MCF 10A (cell line): ENCODE results near the gene PHKG2. TPM values are rescaled to one million over a fixed set of nuclear protein-coding genes. Genes with fewer than 3 reads are reported as not detected.
A peak's percentile ranks its signal among the peaks of the same experiment; 100 is the strongest.

Experiments used
- BruUV-seq: library from RNA; stranded (reverse); fragments of 400-500 nt; replicated peaks from 2 replicates; lab custom pipeline; 2021; lab: Mats Ljungman, UMichigan
- CTCF ChIA-PET: fragments of 300-600 bp; sonication (Branson Sonifier 250); formaldehyde crosslinking; extraction: SDS; loops from one replicate; lab custom pipeline; 2021; ENCODE audit warnings: antibody characterized with exemption, inconsistent platforms; lab: Yijun Ruan, JAX
- POLR2A ChIA-PET: fragments of 300-600, 350-650 bp; sonication (Branson Sonifier 250); formaldehyde crosslinking; extraction: SDS; loops from one replicate; lab custom pipeline; 2020; ENCODE audit warnings: antibody characterized with exemption, inconsistent platforms; lab: Yijun Ruan, JAX
- DNase-seq: peaks from one replicate; pipeline ENCODE4 v3.0.0-alpha.2; 2018; ENCODE audit not compliant: unreplicated experiment
- H3K27ac Mint-ChIP-seq: one replicate; pipeline ENCODE4 v1.8.0; 2022; ENCODE audit warnings: mild to moderate bottlenecking, low read depth, mixed read lengths; ENCODE audit not compliant: unreplicated experiment
- H3K27me3 Mint-ChIP-seq: one replicate; pipeline ENCODE4 v1.8.0; 2022; ENCODE audit warnings: mixed read lengths; ENCODE audit not compliant: insufficient read depth, unreplicated experiment
- H3K36me3 Mint-ChIP-seq: one replicate; pipeline ENCODE4 v1.8.0; 2022; ENCODE audit warnings: mild to moderate bottlenecking, moderate library complexity, mixed read lengths; ENCODE audit not compliant: insufficient read depth, unreplicated experiment
- H3K4me1 Mint-ChIP-seq: one replicate; pipeline ENCODE4 v1.8.0; 2022; ENCODE audit warnings: mixed read lengths; ENCODE audit not compliant: insufficient read depth, unreplicated experiment
- H3K4me3 Mint-ChIP-seq: one replicate; pipeline ENCODE4 v1.8.0; 2022; ENCODE audit warnings: mild to moderate bottlenecking, moderate library complexity, mixed read lengths; ENCODE audit not compliant: unreplicated experiment
- H3K9me3 Mint-ChIP-seq: one replicate; pipeline ENCODE4 v1.8.0; 2022; ENCODE audit warnings: mixed read lengths; ENCODE audit not compliant: unreplicated experiment
- intact Hi-C: fragments of 100-400 bp; cut with micrococcal nuclease; formaldehyde crosslinking; loops from 2 replicates; pipeline ENCODE4 v1.14.1; 2022
- total RNA-seq: library from RNA; stranded (reverse); gene quantifications from 2 replicates; pipeline ENCODE4 v1.2.3, GENCODE V29; 2022
- TF ChIP-seq, protein P1 (sequence below): fragments of 200-600 bp; IDR thresholded peaks from one replicate; pipeline ENCODE4 v1.8.0; 2022; ENCODE audit warnings: antibody characterized with exemption, mild to moderate bottlenecking; ENCODE audit not compliant: unreplicated experiment

The PHKG2 gene
- total RNA-seq, 1 experiment from 2014 or later: 28.4 TPM

DNA sequence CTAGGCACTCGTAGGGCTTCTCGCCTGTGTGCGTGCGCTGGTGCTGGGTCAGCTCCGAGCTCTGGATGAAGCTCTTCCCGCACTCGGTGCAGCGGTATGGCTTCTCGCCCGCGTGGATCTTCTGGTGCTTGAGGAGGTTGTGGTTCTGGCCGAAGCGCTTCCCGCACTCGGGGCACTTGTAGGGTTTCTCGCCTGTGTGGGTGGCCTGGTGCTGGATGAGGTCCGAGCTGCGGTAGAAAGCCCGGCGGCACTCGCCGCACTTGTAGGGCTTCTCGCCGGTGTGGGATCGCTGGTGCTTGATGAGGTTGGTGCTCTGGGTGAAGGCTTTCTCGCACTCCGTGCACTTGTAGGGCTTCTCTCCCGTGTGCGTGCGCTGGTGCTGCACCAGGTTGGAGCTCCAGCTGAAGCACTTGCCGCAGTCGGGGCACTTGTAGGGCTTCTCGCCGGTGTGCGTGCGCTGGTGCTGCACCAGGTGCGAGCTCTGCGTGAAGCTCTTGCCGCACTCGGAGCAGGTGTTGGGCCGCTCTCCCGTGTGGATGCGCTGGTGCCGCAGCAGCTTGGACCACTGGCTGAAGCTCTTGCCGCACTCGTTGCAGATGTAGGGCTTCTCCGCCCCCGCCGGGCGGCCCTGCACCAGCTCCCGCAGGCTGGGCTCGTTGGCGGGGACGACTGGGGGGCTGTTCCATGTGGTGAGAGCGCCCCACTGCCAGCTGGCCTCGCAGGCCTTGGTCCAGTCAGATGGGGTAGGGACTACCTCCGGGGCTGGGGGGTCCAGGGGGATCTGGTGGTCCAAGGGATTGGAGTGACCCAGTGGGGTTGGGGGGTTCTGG is 35.3 kb downstream of the PHKG2 start:
- no peak overlapping the region for H3K27ac Mint-ChIP-seq
- no peaks in the 10 kb centered on the region for H3K9me3 Mint-ChIP-seq
- ChIA-PET CTCF (interaction anchor here (0.6 to 1.2 kb wide), 2 partner anchors 31 to 96 kb away, joined by 4 to 7 read pairs; no protein-coding TSS in a partner anchor), POLR2A (interaction anchor here (1.2 kb wide), 2 partner anchors 22 to 31 kb away, joined by 3 to 6 read pairs; no protein-coding TSS in a partner anchor)
- BruUV-seq: no TSS peak
- no peaks in the 10 kb centered on the region for H3K27me3 Mint-ChIP-seq
- no peak overlapping the region for H3K4me3 Mint-ChIP-seq
- intact Hi-C loops: loop anchor here (10.0 kb wide), 1 partner anchor 161 kb away; the partner anchor contains the start of gene ORAI3
- TF ChIP-seq, protein P1, sequence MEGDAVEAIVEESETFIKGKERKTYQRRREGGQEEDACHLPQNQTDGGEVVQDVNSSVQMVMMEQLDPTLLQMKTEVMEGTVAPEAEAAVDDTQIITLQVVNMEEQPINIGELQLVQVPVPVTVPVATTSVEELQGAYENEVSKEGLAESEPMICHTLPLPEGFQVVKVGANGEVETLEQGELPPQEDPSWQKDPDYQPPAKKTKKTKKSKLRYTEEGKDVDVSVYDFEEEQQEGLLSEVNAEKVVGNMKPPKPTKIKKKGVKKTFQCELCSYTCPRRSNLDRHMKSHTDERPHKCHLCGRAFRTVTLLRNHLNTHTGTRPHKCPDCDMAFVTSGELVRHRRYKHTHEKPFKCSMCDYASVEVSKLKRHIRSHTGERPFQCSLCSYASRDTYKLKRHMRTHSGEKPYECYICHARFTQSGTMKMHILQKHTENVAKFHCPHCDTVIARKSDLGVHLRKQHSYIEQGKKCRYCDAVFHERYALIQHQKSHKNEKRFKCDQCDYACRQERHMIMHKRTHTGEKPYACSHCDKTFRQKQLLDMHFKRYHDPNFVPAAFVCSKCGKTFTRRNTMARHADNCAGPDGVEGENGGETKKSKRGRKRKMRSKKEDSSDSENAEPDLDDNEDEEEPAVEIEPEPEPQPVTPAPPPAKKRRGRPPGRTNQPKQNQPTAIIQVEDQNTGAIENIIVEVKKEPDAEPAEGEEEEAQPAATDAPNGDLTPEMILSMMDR: no peak
- H3K4me1 Mint-ChIP-seq: peaks cover 14% of the 10 kb centered on the region
- peaks cover 31% of the 10 kb centered on the region for H3K36me3 Mint-ChIP-seq
- DNase-seq: no peak

DNA sequence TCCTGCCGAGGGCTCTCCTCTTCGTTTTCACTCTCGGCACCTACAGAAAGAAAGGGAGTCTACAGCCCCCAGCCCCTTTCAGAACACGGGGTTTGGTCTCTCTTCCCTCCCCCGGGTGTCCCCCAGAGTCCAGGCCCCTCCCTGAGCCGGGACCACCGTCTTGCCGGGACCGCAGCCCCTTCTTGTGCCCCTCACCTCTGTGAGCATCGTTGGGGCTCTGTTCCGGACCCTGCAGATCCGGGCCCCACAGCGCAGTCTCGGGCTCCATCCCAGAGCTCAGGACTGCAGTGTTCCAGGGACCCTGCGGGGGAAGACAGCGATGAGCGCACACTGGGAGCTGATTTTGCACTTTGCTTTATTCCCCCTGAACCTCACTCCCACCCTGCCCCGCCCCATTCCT is 36.0 kb downstream of the PHKG2 start:
- POLR2A ChIA-PET: interaction anchor here (0.7 to 5.2 kb wide), 2 partner anchors 21 to 111 kb away, joined by 3 to 123 read pairs; no protein-coding TSS in a partner anchor
- CTCF ChIA-PET: interaction anchor here (0.5 kb wide), 1 partner anchor 308 kb away, joined by 3 read pairs; no protein-coding TSS in a partner anchor
- Mint-ChIP-seq H3K4me3 (no peak overlapping the region), H3K36me3 (peaks cover 33% of the 10 kb centered on the region), H3K4me1 (peaks cover 10% of the 10 kb centered on the region), H3K27me3 (no peaks in the 10 kb centered on the region), H3K9me3 (no peaks in the 10 kb centered on the region), H3K27ac (no peak overlapping the region)
- no TSS peak for BruUV-seq
- intact Hi-C loops: loop anchor here (10.0 kb wide), 1 partner anchor 161 kb away; the partner anchor contains the start of gene ORAI3
- DNase-seq: no peak
- TF ChIP-seq, protein P1: no peak

DNA sequence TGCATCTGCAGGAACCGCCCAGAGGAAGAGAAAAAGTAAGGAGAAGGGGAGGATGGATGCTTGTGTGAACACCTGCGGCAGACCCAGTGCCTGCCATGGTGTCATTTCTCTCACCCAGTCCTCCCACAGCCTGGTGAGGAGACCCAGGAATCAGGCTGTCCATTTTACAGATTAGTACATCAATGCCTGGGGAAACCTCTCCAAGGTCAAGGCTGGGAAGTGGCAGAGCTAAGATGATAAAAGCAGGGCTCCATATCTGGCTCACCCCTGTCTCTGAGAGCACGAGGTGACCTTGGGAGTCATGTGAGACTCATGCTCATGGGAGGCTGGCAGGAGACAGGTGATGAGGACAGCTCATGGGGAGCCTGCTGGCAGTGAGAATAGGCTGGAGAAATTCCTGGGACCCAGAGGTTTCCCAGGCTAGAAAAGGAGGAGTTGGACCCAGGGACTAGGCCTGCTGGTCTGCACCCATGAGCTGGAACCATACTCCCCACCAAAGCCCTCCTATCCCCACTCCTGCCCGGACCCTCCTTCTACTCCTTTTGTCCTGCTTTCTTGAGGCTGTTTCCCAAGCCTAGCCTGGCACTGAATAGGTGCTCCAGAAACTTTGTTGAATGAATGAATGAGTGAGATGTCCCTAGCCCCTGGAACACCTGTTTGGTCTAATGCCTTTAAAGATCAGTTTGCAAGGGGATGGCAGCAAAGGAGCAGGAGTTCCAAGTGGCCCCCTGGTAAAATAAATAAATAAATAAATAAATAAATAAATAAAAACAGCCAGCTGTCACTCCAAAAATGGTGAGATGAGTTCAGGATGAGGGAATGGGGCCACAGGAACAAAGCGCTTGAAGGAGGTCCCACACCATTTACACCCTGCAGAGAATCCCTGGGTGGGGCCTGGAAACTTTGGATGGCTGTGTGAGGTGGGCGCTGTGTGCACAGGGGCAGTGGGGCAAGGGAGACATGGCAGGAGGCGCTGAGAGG is 37.2 kb downstream of the PHKG2 start:
- Mint-ChIP-seq H3K27me3 (no peaks in the 10 kb centered on the region), H3K27ac (no peak overlapping the region), H3K4me3 (peak overlapping the region; percentile 84), H3K9me3 (no peaks in the 10 kb centered on the region), H3K36me3 (peaks cover 33% of the 10 kb centered on the region), H3K4me1 (peaks cover 10% of the 10 kb centered on the region)
- intact Hi-C loops: loop anchor here (10.0 kb wide), 1 partner anchor 159 kb away; the partner anchor contains the start of gene ORAI3
- ChIA-PET CTCF (interaction anchor here (0.5 to 0.9 kb wide), 3 partner anchors 29 to 1228 kb away, joined by 3 read pairs; no protein-coding TSS in a partner anchor), POLR2A (interaction anchor here (0.7 to 5.2 kb wide), 6 partner anchors 9 to 108 kb away, joined by 3 to 123 read pairs (median 4); a partner anchor contains a TSS)
- no peak for DNase-seq
- TF ChIP-seq, protein P1: no peak
- TSS peak; percentile 6 for BruUV-seq
